Loucy (cell line): ENCODE data around the gene WDR87.

Experiments used
- H2AFZ ChIP-seq: fragments of 200-600 bp; sonication (generic); 2 replicates; pipeline ENCODE4 v1.6.0; 2016; ENCODE audit warnings: antibody characterized with exemption, mild to moderate bottlenecking, low read length, moderate library complexity
- H3F3A ChIP-seq: fragments of 200-600 bp; 2 replicates; pipeline ENCODE4 v1.6.0; 2016; ENCODE audit warnings: antibody characterized with exemption, low read depth, mild to moderate bottlenecking
- H3K27me3 ChIP-seq: fragments of 200-600 bp; sonication (generic); 2 replicates; pipeline ENCODE4 v1.6.1; 2014; ENCODE audit warnings: low read length, mild to moderate bottlenecking; ENCODE audit not compliant: insufficient read depth, poor library complexity, severe bottlenecking
- H3K36me3 ChIP-seq: fragments of 200-600 bp; sonication (generic); 2 replicates; pipeline ENCODE4 v1.6.1; 2016; ENCODE audit warnings: low read length; ENCODE audit not compliant: insufficient read depth
- H3K4me1 ChIP-seq: fragments of 200-600 bp; sonication (generic); 2 replicates; pipeline ENCODE4 v1.5.1; 2014; ENCODE audit warnings: low read length, mild to moderate bottlenecking; ENCODE audit not compliant: insufficient read depth, poor library complexity, severe bottlenecking
- H3K4me2 ChIP-seq: fragments of 200-600 bp; sonication (generic); 2 replicates; pipeline ENCODE4 v1.6.0; 2014; ENCODE audit warnings: antibody characterized with exemption, low read length, low read depth, mild to moderate bottlenecking; ENCODE audit not compliant: poor library complexity, severe bottlenecking
- H3K4me3 ChIP-seq: fragments of 200-600 bp; sonication (generic); 2 replicates; pipeline ENCODE4 v1.5.1; 2014; ENCODE audit warnings: low read length, mild to moderate bottlenecking, mixed read lengths; ENCODE audit not compliant: poor library complexity, severe bottlenecking
- H3K79me2 ChIP-seq: fragments of 200-600 bp; sonication (generic); 2 replicates; pipeline ENCODE4 v1.6.1; 2014; ENCODE audit warnings: low read length; ENCODE audit not compliant: insufficient read depth
- H3K9ac ChIP-seq: fragments of 200-600 bp; sonication (generic); 2 replicates; pipeline ENCODE4 v1.6.0; 2014; ENCODE audit warnings: mild to moderate bottlenecking, low read depth, low read length, moderate library complexity; ENCODE audit not compliant: poor library complexity, severe bottlenecking
- H3K9me2 ChIP-seq: fragments of 200-600 bp; sonication (generic); replicated peaks from 2 replicates; pipeline ENCODE4 v1.6.1; 2016; ENCODE audit warnings: low read depth, low read length, mixed read lengths
- H3K9me3 ChIP-seq: fragments of 200-600 bp; sonication (generic); 2 replicates; pipeline ENCODE4 v1.6.1; 2014; ENCODE audit warnings: mild to moderate bottlenecking, antibody characterized with exemption, low read length, low read depth; ENCODE audit not compliant: insufficient read depth
- H4K20me1 ChIP-seq: fragments of 200-600 bp; sonication (generic); 2 replicates; pipeline ENCODE4 v1.6.0; 2014; ENCODE audit warnings: antibody characterized with exemption, low read length, mild to moderate bottlenecking; ENCODE audit not compliant: insufficient read depth, poor library complexity, severe bottlenecking
- CTCF ChIP-seq: fragments of 200-600 bp; sonication (generic); conservative IDR thresholded peaks from 2 replicates; pipeline ENCODE4 v1.5.1; 2014; ENCODE audit warnings: mild to moderate bottlenecking, antibody characterized with exemption, low read length
- EZH2phosphoT487 ChIP-seq: fragments of 200-600 bp; IDR thresholded peaks from 2 replicates; pipeline ENCODE4 v1.6.1; 2018; ENCODE audit warnings: antibody characterized with exemption, mild to moderate bottlenecking, moderate library complexity, borderline replicate concordance

Gene WDR87

GRCh38 chr19:37928527-37929286 is 22.3 kb upstream of the WDR87 start:
- Histone ChIP-seq H3K36me3 (no peaks in the 10 kb centered on the region), H3K9me2 (no peaks in the 10 kb centered on the region), H3K79me2 (peaks cover 22% of the 10 kb centered on the region; the same call in 1 of the 2 replicates), H3K4me1 (peaks cover 13% of the 10 kb centered on the region), H4K20me1 (peaks cover 3% of the 10 kb centered on the region), H3K4me2 (no peak overlapping the region), H3F3A (no peaks in the 10 kb centered on the region), H3K4me3 (no peak overlapping the region), H2AFZ (no peak overlapping the region), H3K27me3 (no peaks in the 10 kb centered on the region), H3K9ac (no peak overlapping the region), H3K9me3 (no peaks in the 10 kb centered on the region)
- TF ChIP-seq EZH2phosphoT487 (no peak), CTCF (no peak)

- H3K79me2 ChIP-seq = peaks cover 24% of the 10 kb centered on the region; the same call in 1 of the 2 replicates
- no peaks in the 10 kb centered on the region for H3K27me3 ChIP-seq
- TF ChIP-seq CTCF (no peak), EZH2phosphoT487 (no peak)
- H3K4me2 ChIP-seq = no peak overlapping the region
- H3K36me3 ChIP-seq = no peaks in the 10 kb centered on the region
- no peak overlapping the region for H3K9ac ChIP-seq
- peaks cover 3% of the 10 kb centered on the region for H4K20me1 ChIP-seq
- no peaks in the 10 kb centered on the region for H3K9me3 ChIP-seq
- no peaks in the 10 kb centered on the region for H3F3A ChIP-seq
- no peaks in the 10 kb centered on the region for H3K9me2 ChIP-seq
- H3K4me1 ChIP-seq = peaks cover 7% of the 10 kb centered on the region
- H2AFZ ChIP-seq = no peak overlapping the region
- no peak overlapping the region for H3K4me3 ChIP-seq
Measured at GRCh38 chr19:37926711-37927110, 20.3 kb upstream of the WDR87 start.

- H3K79me2 ChIP-seq = peaks cover 24% of the 10 kb centered on the region; the same call in 1 of the 2 replicates
- TF ChIP-seq EZH2phosphoT487 (no peak), CTCF (no peak)
- H4K20me1 ChIP-seq = peaks cover 3% of the 10 kb centered on the region
- H3K4me1 ChIP-seq = peaks cover 7% of the 10 kb centered on the region
- H3K9me2 ChIP-seq = no peaks in the 10 kb centered on the region
- H3K4me2 ChIP-seq = no peak overlapping the region
- no peaks in the 10 kb centered on the region for H3K9me3 ChIP-seq
- H3K4me3 ChIP-seq = no peak overlapping the region
- no peak overlapping the region for H2AFZ ChIP-seq
- no peaks in the 10 kb centered on the region for H3F3A ChIP-seq
- no peaks in the 10 kb centered on the region for H3K27me3 ChIP-seq
- no peak overlapping the region for H3K9ac ChIP-seq
- no peaks in the 10 kb centered on the region for H3K36me3 ChIP-seq
Measured at GRCh38 chr19:37926255-37926654, 19.9 kb upstream of the WDR87 start.
